Measurements from ENCODE around the gene CES2. TPM values are rescaled to one million over a fixed set of nuclear protein-coding genes. Genes with fewer than 3 reads are reported as not detected.
"Not testable (repeated sequence)": the region's sequence is repeated elsewhere in the genome, so short reads cannot be mapped to it uniquely, and the experiment has no call there.

CES2 gene
- total and polyA plus RNA-seq, 10 donors = 8.0 to 48.1 (median 32.1) TPM

DNA sequence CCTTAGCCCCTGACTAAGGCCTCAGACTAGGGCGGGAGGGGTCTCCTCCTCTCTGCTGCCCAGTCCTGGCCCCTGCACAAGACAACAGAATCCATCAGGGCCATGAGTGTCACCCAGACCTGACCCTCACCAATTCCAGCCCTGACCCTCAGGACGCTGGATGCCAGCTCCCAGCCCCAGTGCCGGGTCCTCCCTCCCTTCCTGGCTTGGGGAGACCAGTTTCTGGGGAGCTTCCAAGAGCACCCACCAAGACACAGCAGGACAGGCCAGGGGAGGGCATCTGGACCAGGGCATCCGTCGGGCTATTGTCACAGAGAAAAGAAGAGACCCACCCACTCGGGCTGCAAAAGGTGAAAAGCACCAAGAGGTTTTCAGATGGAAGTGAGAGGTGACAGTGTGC is 38.4 kb downstream of the CES2 start:
- intact Hi-C loops (cut with DNase I; ENCODE audit: low total_unique reads) = no loop called here
- Histone ChIP-seq H3K36me3 (no peaks in the 10 kb centered on the region), H3K27ac (no peak overlapping the region), H3K9me3 (no peaks in the 10 kb centered on the region), H3K4me3 (no peak overlapping the region), H3K27me3 (replicated peaks in 1 of 7) (peaks cover 0 to 10% (median 0%) of the 10 kb centered on the region in 7 donors), H3K4me1 (peaks cover 0 to 14% (median 7%) of the 10 kb centered on the region in 6 donors)
- TF ChIP-seq POLR2A (IDR thresholded peaks at IDR 0.05) (no peak), CTCF (IDR thresholded peaks at IDR 0.05 in 8 of 11, conservative IDR thresholded peaks at IDR 0.05 in 3 of 11) (no peak), POLR2AphosphoS5 (IDR thresholded peaks at IDR 0.05) (no peak)
- DNase-seq = no peak
- 75 to 94% (median 85%) methylated on average over 2 to 6 of the region's 6 CpGs for WGBS, 5 donors

GRCh38 chr16:66974156-66974931 is 39.0 kb downstream of the CES2 start:
- DNase-seq; H3K36me3 ChIP-seq; H3K4me3 ChIP-seq; H3K27me3 ChIP-seq (replicated peaks in 1 of 7); intact Hi-C loops (cut with DNase I; ENCODE audit: low total_unique reads); H3K9me3 ChIP-seq; H3K27ac ChIP-seq: not testable (repeated sequence)
- 91 to 94% (median 93%) methylated on average over 3 to 32 of the region's 32 CpGs for WGBS, 5 donors
- H3K4me1 ChIP-seq = peaks cover 0 to 21% (median 7%) of the 10 kb centered on the region in 6 donors

DNA sequence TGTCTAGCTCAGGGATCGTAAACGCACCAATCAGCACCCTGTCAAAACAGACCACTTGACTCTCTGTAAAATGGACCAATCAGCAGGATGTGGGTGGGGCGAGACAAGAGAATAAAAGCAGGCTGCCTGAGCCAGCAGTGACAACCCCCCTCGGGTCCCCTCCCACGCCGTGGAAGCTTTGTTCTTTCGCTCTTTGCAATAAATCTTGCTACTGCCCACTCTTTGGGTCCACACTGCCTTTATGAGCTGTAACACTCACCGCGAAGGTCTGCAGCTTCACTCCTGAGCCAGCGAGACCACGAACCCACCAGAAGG is 39.6 kb downstream of the CES2 start:
- not testable (repeated sequence) for H3K4me3 ChIP-seq; DNase-seq; H3K36me3 ChIP-seq; H3K27ac ChIP-seq; H3K9me3 ChIP-seq; H3K27me3 ChIP-seq (replicated peaks in 1 of 7)
- WGBS, 5 donors = 40 to 50% (median 50%) methylated on average over 11 of the region's 11 CpGs
- intact Hi-C loops (cut with DNase I; ENCODE audit: low total_unique reads) = loop anchor here (5.0 kb wide), 1 partner anchor 177 kb away; the partner anchor contains the start of gene B3GNT9
- H3K4me1 ChIP-seq = peaks cover 0 to 26% (median 7%) of the 10 kb centered on the region in 6 donors

DNA sequence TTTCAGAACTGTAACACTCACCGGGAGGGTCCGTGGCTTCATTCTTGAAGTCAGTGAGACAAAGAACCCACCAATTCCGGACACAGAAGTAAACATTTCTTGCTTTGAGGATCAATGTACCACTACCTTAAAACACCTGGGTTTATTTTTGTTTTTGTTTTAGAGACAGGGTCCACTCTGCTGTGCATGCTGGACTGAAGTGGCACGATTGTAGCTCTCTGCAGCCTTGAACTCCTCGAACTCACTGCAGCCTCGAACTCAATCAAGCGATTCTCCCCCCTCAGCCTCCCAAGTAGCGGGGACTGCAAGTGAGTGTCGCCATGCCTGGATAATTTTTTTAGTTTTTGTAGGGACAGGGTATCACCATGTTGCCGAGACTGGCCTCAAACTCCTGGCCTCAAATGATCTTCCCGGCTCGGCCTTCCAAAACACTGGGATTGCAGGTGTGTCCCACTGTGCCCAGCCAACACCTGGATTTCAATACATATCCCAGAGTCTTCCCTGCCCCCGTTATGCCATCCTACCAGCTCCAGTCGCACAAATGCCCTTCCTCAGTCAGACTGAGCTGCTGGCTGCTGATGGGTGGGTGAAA is 40.1 kb downstream of the CES2 start:
- 74 to 83% (median 78%) methylated on average over 14 of the region's 14 CpGs for WGBS, 5 donors
- no peak for TF ChIP-seq POLR2A (IDR thresholded peaks at IDR 0.05)
- TF ChIP-seq POLR2AphosphoS5 (IDR thresholded peaks at IDR 0.05) = no peak
- no peak for TF ChIP-seq CTCF (IDR thresholded peaks at IDR 0.05 in 8 of 11, conservative IDR thresholded peaks at IDR 0.05 in 3 of 11)
- Histone ChIP-seq H3K4me3 (no peak overlapping the region), H3K27ac (no peak overlapping the region), H3K4me1 (peaks cover 0 to 27% (median 7%) of the 10 kb centered on the region in 6 donors), H3K27me3 (replicated peaks in 1 of 7) (peaks cover 0 to 10% (median 0%) of the 10 kb centered on the region in 7 donors), H3K36me3 (no peaks in the 10 kb centered on the region), H3K9me3 (no peaks in the 10 kb centered on the region)
- intact Hi-C loops (cut with DNase I; ENCODE audit: low total_unique reads) = loop anchor here (5.0 kb wide), 1 partner anchor 177 kb away; the partner anchor contains the start of gene B3GNT9
- no peak for DNase-seq

DNA sequence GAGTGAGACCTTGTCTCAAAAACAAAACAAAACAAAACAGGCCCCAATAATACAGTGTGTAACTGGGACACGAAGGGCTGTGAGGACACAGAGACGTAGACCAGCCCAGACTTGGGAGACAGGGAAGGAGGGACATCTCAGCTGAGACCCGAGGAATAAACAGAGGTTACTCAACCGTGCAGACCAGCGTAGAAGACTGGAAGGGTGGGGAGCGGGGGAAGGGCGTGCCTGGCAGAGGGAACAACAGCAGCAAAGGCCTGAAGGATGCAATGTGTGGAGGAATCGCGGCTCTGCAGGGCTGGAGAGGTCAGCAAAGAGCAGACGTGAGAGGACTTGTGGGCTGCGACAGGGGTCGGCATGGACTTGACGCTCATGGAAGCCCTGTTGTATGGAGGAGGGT is 41.4 kb downstream of the CES2 start:
- DNase-seq = no peak
- 49 to 65% (median 56%) methylated on average over 13 of the region's 13 CpGs for WGBS, 5 donors

More for the DNA sequence above, 41.4 kb downstream of the CES2 start:
- peaks cover 0 to 10% (median 0%) of the 10 kb centered on the region in 7 donors for H3K27me3 ChIP-seq (replicated peaks in 1 of 7)
- intact Hi-C loops (cut with DNase I; ENCODE audit: low total_unique reads) = loop anchor here (5.0 kb wide), 1 partner anchor 176 kb away; the partner anchor contains the start of gene B3GNT9
- no peak overlapping the region for H3K4me3 ChIP-seq
- no peak for TF ChIP-seq CTCF (IDR thresholded peaks at IDR 0.05 in 8 of 11, conservative IDR thresholded peaks at IDR 0.05 in 3 of 11)
- TF ChIP-seq POLR2AphosphoS5 (IDR thresholded peaks at IDR 0.05) = no peak
- TF ChIP-seq POLR2A (IDR thresholded peaks at IDR 0.05) = no peak
- no peaks in the 10 kb centered on the region for H3K9me3 ChIP-seq
- no peak overlapping the region for H3K27ac ChIP-seq
- H3K4me1 ChIP-seq = peaks cover 0 to 27% (median 7%) of the 10 kb centered on the region in 6 donors
- H3K36me3 ChIP-seq = no peaks in the 10 kb centered on the region
